Endothelial cell of umbilical vein (primary cell): ENCODE measurements around the gene TRIM32. TPM values are rescaled to one million over a fixed set of nuclear protein-coding genes. Genes with fewer than 3 reads are reported as not detected.

ENCODE experiments used
- BruUV-seq: library from RNA; stranded (reverse); fragments of 400-500 nt; replicated peaks from 2 replicates; lab custom pipeline; 2021; lab: Mats Ljungman, UMichigan
- CTCF ChIA-PET: fragments of 300-600, 350-600 bp; sonication (Branson Sonifier 250); formaldehyde crosslinking; loops from one replicate; lab custom pipeline; 2021; ENCODE audit warnings: antibody characterized with exemption, inconsistent platforms; lab: Charles Lee
- POLR2A ChIA-PET: fragments of 300-600, 350-600 bp; sonication (Branson Sonifier 250); formaldehyde crosslinking; loops from one replicate; lab custom pipeline; 2021; ENCODE audit warnings: antibody characterized with exemption, inconsistent platforms; lab: Charles Lee
- DNase-seq: peaks from one replicate; pipeline ENCODE4 v3.0.0-alpha.2; 2011; ENCODE audit warnings: low read depth, low spot score
- FAIRE-seq: peaks from 2 replicates; lab custom pipeline; 2011; peaks lifted over from hg19 to GRCh38; lab: Jason Lieb, UNC
- H2AFZ ChIP-seq: 2 replicates; pipeline ENCODE4 v1.6.0; 2012; ENCODE audit warnings: low read depth, low read length, control low read depth, inconsistent platforms
- H3K27ac ChIP-seq: 2 replicates; pipeline ENCODE4 v1.5.1; 2011; ENCODE audit warnings: low read depth, mild to moderate bottlenecking, control low read depth, low read length, moderate library complexity; ENCODE audit not compliant: insufficient read depth
- H3K27me3 ChIP-seq, 2 experiments: 2 replicates each; pipeline versions ENCODE4 v1.6.0 to v1.6.1; 2011; ENCODE audit warnings: low read length in 2 of 2, mixed read lengths in 1 of 2; ENCODE audit not compliant: control insufficient read depth in 2 of 2, insufficient read depth in 2 of 2
- H3K36me3 ChIP-seq, 2 experiments: 2 replicates in 1 of 2; 3 replicates in 1 of 2; pipeline ENCODE4 v1.5.1; 2011; ENCODE audit warnings: low read length in 2 of 2, mild to moderate bottlenecking in 1 of 2, moderate library complexity in 1 of 2; ENCODE audit not compliant: control insufficient read depth in 2 of 2, insufficient read depth in 2 of 2; ENCODE audit errors: extremely low read depth in 1 of 2
- H3K4me1 ChIP-seq: 3 replicates; pipeline ENCODE4 v1.5.1; 2011; ENCODE audit warnings: mild to moderate bottlenecking, low read length; ENCODE audit not compliant: control insufficient read depth, insufficient read depth; ENCODE audit errors: extremely low read depth
- H3K4me2 ChIP-seq: 2 replicates; pipeline ENCODE4 v1.6.1; 2011; ENCODE audit warnings: low read length, control low read depth, mixed read lengths; ENCODE audit not compliant: insufficient read depth
- H3K4me3 ChIP-seq, 3 experiments: fragments of 200-600 bp in 1 of 3; sonication (generic), shearing (Covaris generic) in 1 of 3; replicated peaks in 1 of 3; 2 replicates each; pipeline ENCODE4 v1.5.1; 2011 to 2016; ENCODE audit warnings: control low read depth in 3 of 3, low read length in 3 of 3, mild to moderate bottlenecking in 2 of 3, inconsistent platforms in 1 of 3, low read depth in 1 of 3, moderate library complexity in 1 of 3; ENCODE audit not compliant: insufficient read depth in 1 of 3
- H3K79me2 ChIP-seq: 2 replicates; pipeline ENCODE4 v1.6.0; 2012; ENCODE audit warnings: low read length, inconsistent platforms; ENCODE audit not compliant: control insufficient read depth, insufficient read depth
- H3K9ac ChIP-seq: replicated peaks from 2 replicates; pipeline ENCODE3; 2011; ENCODE audit warnings: low read length, control low read depth; ENCODE audit not compliant: insufficient read depth; ENCODE audit errors: extremely low read depth
- H3K9me1 ChIP-seq: replicated peaks from 3 replicates; pipeline ENCODE4 v1.6.0; 2011; ENCODE audit warnings: mild to moderate bottlenecking, low read length; ENCODE audit not compliant: control insufficient read depth, insufficient read depth; ENCODE audit errors: extremely low read depth
- H3K9me3 ChIP-seq: replicated peaks from 2 replicates; pipeline ENCODE4 v1.5.1; 2012; ENCODE audit warnings: low read length, inconsistent platforms; ENCODE audit not compliant: control insufficient read depth, insufficient read depth
- H4K20me1 ChIP-seq: replicated peaks from 2 replicates; pipeline ENCODE3; 2011; ENCODE audit warnings: mild to moderate bottlenecking, low read length; ENCODE audit not compliant: control insufficient read depth, insufficient read depth; ENCODE audit errors: extremely low read depth
- CTCF ChIP-seq, 2 donors: IDR thresholded peaks; 1 replicate in 1 of 2; 2 replicates in 1 of 2; pipeline ENCODE4 v1.5.1; 2011; ENCODE audit warnings: low read length in 2 of 2, mild to moderate bottlenecking in 2 of 2, moderate library complexity in 2 of 2, control low read depth in 1 of 2, inconsistent platforms in 1 of 2, low read depth in 1 of 2; ENCODE audit not compliant: insufficient read depth in 1 of 2; ENCODE audit errors: extremely low read depth in 1 of 2
- EZH2 ChIP-seq: IDR thresholded peaks from 2 replicates; pipeline ENCODE4 v1.6.1; 2012; ENCODE audit warnings: borderline replicate concordance, low read depth, mild to moderate bottlenecking, moderate library complexity, low read length, inconsistent platforms; ENCODE audit not compliant: severe bottlenecking
- FOS ChIP-seq: IDR thresholded peaks from 2 replicates; pipeline ENCODE4 v1.6.1; 2011; ENCODE audit warnings: mild to moderate bottlenecking, low read length, moderate library complexity, borderline replicate concordance; ENCODE audit not compliant: insufficient read depth
- GATA2 ChIP-seq: IDR thresholded peaks from 2 replicates; pipeline ENCODE4 v1.7.0; 2011; ENCODE audit warnings: low read depth, mild to moderate bottlenecking, moderate library complexity, mixed read lengths, low read length; ENCODE audit not compliant: insufficient read length, insufficient read depth
- JUN ChIP-seq: IDR thresholded peaks from 2 replicates; pipeline ENCODE4 v1.6.1; 2011; ENCODE audit warnings: borderline replicate concordance, low read depth; ENCODE audit not compliant: insufficient read length, insufficient read depth
- MAX ChIP-seq: IDR thresholded peaks from 2 replicates; pipeline ENCODE4 v1.6.1; 2011; ENCODE audit not compliant: insufficient read depth, insufficient read length
- MYC ChIP-seq: IDR thresholded peaks from one replicate; pipeline ENCODE4 v1.6.1; 2011; ENCODE audit warnings: mild to moderate bottlenecking, low read depth, low read length
- POLR2A ChIP-seq: IDR thresholded peaks from 2 replicates; pipeline ENCODE4 v1.6.1; 2012; ENCODE audit warnings: low read depth, mild to moderate bottlenecking, control low read depth, low read length
- POLR2AphosphoS5 ChIP-seq: IDR thresholded peaks from 2 replicates; pipeline ENCODE4 v1.6.1; 2012; ENCODE audit warnings: low read depth, mild to moderate bottlenecking, control low read depth, low read length, moderate library complexity; ENCODE audit not compliant: insufficient read depth
- dilution Hi-C: fragments of 300-500 bp; cut with MboI; formaldehyde crosslinking; loops from one replicate; pipeline ENCODE4 v1.15.0; 2019; ENCODE audit warnings: low sequenced_read_pairs; ENCODE audit not compliant: extremely low pct_ligation_motif_present
- intact Hi-C: fragments of 100-400 bp; cut with micrococcal nuclease; formaldehyde crosslinking; loops from one replicate; pipeline ENCODE4 v1.10.0; 2022
- polyA plus RNA-seq, 4 experiments: library from polyadenylated mRNA; depleted of rRNA in 3 of 4; stranded (reverse) in 3 of 4; unstranded in 1 of 4; fragments of >200 nt; gene quantifications; 2 replicates each; pipeline versions ENCODE4 v1.2.1 to v1.2.3, GENCODE V29; 2011 to 2012; ENCODE audit warnings: missing spikeins in 1 of 4
- total RNA-seq: library from RNA; stranded (reverse); gene quantifications from 2 replicates; pipeline ENCODE4 v1.2.3, GENCODE V29; 2021

Gene TRIM32
- total and polyA plus RNA-seq, 2 donors (not counting 3 experiments of a cell fraction or from before 2014, with no cell fraction given), result 10.8 to 18.4 TPM

DNA sequence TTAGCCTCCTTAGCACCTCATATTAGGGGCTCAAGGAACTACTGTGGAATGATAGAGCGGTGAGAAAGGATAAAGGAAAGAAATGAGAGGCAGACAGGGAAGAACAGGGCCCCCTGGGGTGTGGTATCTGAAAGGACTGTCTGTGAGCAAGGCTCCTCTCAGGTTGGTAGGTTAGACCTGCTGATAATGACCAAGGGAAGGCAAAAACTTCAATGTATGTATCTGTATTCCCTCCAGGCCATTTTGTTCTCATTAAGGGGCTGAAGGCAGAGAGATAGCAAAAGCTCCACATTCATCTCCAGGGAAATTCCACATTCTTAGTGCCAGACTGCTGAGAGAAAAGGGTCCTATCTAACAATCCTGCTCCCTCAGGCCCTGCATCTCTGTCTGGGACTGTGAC, 28.6 kb downstream of the TRIM32 start:
- intact Hi-C loops (no loop called here), dilution Hi-C loops (no loop called here)
- Histone ChIP-seq H3K4me3 (no peak overlapping the region), H3K9me3 (no peaks in the 10 kb centered on the region), H4K20me1 (no peaks in the 10 kb centered on the region), H3K4me1 (no peaks in the 10 kb centered on the region), H3K36me3 (no peaks in the 10 kb centered on the region), H2AFZ (no peak overlapping the region), H3K27me3 (no peaks in the 10 kb centered on the region), H3K79me2 (no peaks in the 10 kb centered on the region), H3K9ac (no peak overlapping the region), H3K27ac (no peak overlapping the region), H3K4me2 (no peak overlapping the region), H3K9me1 (no peaks in the 10 kb centered on the region)
- no peak for TF ChIP-seq JUN
- no peak for TF ChIP-seq MYC
- no peak for TF ChIP-seq MAX
- no peak for TF ChIP-seq EZH2
- TF ChIP-seq POLR2A, result no peak
- TF ChIP-seq GATA2, result no peak
- no peak for TF ChIP-seq CTCF (IDR thresholded peaks at IDR 0.05; ENCODE audit: extremely low read depth in 1 of 2, insufficient read depth in 1 of 2, low read depth in 1 of 2, low read length in 2 of 2)
- TF ChIP-seq FOS, result no peak
- TF ChIP-seq POLR2AphosphoS5, result no peak
- ChIA-PET POLR2A (no interaction called here), CTCF (no interaction called here)
- DNase-seq, result no peak
- no TSS peak for BruUV-seq
- FAIRE-seq, result no peak
